Measurements from ENCODE around the gene SIRPD.

SIRPD gene

GRCh38 chr20:1526310-1526709, 31.2 kb downstream of the SIRPD start (continued):
- no peak for TF ChIP-seq PRDM10 (tag by site-specific recombination; IDR thresholded peaks at IDR 0.05)

- H3K4me1 ChIP-seq (ENCODE audit: control insufficient read depth, insufficient read depth, low read length): no peaks in the 10 kb centered on the region
- H3K27ac ChIP-seq (ENCODE audit: extremely low read depth, low read depth, low read length): no peak overlapping the region
- H3K9me3 ChIP-seq (ENCODE audit: control insufficient read depth, insufficient read depth, low read depth, low read length): no peaks in the 10 kb centered on the region
- no peaks in the 10 kb centered on the region for H3K36me3 ChIP-seq (ENCODE audit: control insufficient read depth in 2 of 2, insufficient read depth in 1 of 2, low read length in 2 of 2)
- ChIA-PET POLR2A (no interaction called here), CTCF (interaction anchor here (3.3 kb wide), 1 partner anchor 20 kb away, joined by 21 read pairs; no protein-coding TSS in a partner anchor)
- TF ChIP-seq PRDM10 (tag by site-specific recombination; IDR thresholded peaks at IDR 0.05): no peak
- TF ChIP-seq BCL6B (tag by site-specific recombination; IDR thresholded peaks at IDR 0.05): no peak
- no peak for TF ChIP-seq SP2 (tag by site-specific recombination; IDR thresholded peaks at IDR 0.05)
- no peak for TF ChIP-seq ZNF48 (tag by site-specific recombination; IDR thresholded peaks at IDR 0.05)
- TF ChIP-seq ZNF473 (tag by site-specific recombination; IDR thresholded peaks at IDR 0.05): no peak
- no peak for TF ChIP-seq ZNF707 (tag by site-specific recombination; IDR thresholded peaks at IDR 0.05)
- TF ChIP-seq ZNF174 (tag by site-specific recombination; IDR thresholded peaks at IDR 0.05): no peak
- no peak for TF ChIP-seq ZNF169 (tag by site-specific recombination; IDR thresholded peaks at IDR 0.05)
- no peak for TF ChIP-seq PRDM6 (tag by site-specific recombination; IDR thresholded peaks at IDR 0.05)
- TF ChIP-seq ZNF132 (tag by site-specific recombination; IDR thresholded peaks at IDR 0.05; ENCODE audit: borderline replicate concordance): no peak
- no peak for TF ChIP-seq ZSCAN23 (tag by site-specific recombination; IDR thresholded peaks at IDR 0.05)
- no peak for TF ChIP-seq ZNF121 (tag by site-specific recombination; IDR thresholded peaks at IDR 0.05)
- no peak overlapping the region for H3K4me3 ChIP-seq (ENCODE audit: low read depth, low read length)
These were observed 33.5 kb downstream of the SIRPD start for GRCh38 chr20:1524004-1524403.

GRCh38 chr20:1517010-1517409, 40.5 kb downstream of the SIRPD start:
- no peak overlapping the region for H3K27ac ChIP-seq (ENCODE audit: extremely low read depth, low read depth, low read length)
- POLR2A ChIA-PET: no interaction called here
- H3K9me3 ChIP-seq (ENCODE audit: control insufficient read depth, insufficient read depth, low read depth, low read length): no peaks in the 10 kb centered on the region
- H3K4me1 ChIP-seq (ENCODE audit: control insufficient read depth, insufficient read depth, low read length): no peaks in the 10 kb centered on the region
- no peaks in the 10 kb centered on the region for H3K36me3 ChIP-seq (ENCODE audit: control insufficient read depth in 2 of 2, insufficient read depth in 1 of 2, low read length in 2 of 2)
- CTCF ChIA-PET: interaction anchor here (0.6 to 3.2 kb wide), 5 partner anchors 8 to 217 kb away, joined by 3 to 19 read pairs (median 3); no protein-coding TSS in a partner anchor
- no peak overlapping the region for H3K4me3 ChIP-seq (ENCODE audit: low read depth, low read length)
- TF ChIP-seq ZNF302 (tag by site-specific recombination; IDR thresholded peaks at IDR 0.05; ENCODE audit: low read depth): no peak
- no peak for TF ChIP-seq ZSCAN16 (tag by site-specific recombination; IDR thresholded peaks at IDR 0.05)
- TF ChIP-seq ZNF513 (tag by site-specific recombination; IDR thresholded peaks at IDR 0.05): no peak
- no peak for TF ChIP-seq ZNF433 (tag by site-specific recombination; IDR thresholded peaks at IDR 0.05; ENCODE audit: low read depth)
